Measurements from ENCODE around the gene SLIT3. TPM values are rescaled to one million over a fixed set of nuclear protein-coding genes. Genes with fewer than 3 reads are reported as not detected.
A peak's percentile ranks its signal among the peaks of the same experiment; 100 is the strongest.

SLIT3 gene
- total and polyA plus RNA-seq, 10 of the 15 experiments (the other 5 are each of a cell fraction or from before 2014, with no cell fraction given), result 0.05 TPM; not detected in 9

- TF ChIP-seq RELB (IDR thresholded peaks at IDR 0.05; ENCODE audit: low read depth) (no peak), SMC3 (IDR thresholded peaks at IDR 0.05; ENCODE audit: borderline replicate concordance, low read length) (no peak), CHD1 (IDR thresholded peaks at IDR 0.05; ENCODE audit: low read depth, low read length) (no peak), HDAC2 (IDR thresholded peaks at IDR 0.05) (no peak)
- TF ChIP-seq, protein P1, sequence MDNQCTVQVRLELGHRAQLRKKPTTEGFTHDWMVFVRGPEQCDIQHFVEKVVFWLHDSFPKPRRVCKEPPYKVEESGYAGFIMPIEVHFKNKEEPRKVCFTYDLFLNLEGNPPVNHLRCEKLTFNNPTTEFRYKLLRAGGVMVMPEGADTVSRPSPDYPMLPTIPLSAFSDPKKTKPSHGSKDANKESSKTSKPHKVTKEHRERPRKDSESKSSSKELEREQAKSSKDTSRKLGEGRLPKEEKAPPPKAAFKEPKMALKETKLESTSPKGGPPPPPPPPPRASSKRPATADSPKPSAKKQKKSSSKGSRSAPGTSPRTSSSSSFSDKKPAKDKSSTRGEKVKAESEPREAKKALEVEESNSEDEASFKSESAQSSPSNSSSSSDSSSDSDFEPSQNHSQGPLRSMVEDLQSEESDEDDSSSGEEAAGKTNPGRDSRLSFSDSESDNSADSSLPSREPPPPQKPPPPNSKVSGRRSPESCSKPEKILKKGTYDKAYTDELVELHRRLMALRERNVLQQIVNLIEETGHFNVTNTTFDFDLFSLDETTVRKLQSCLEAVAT (IDR thresholded peaks at IDR 0.05), result no peak
- TF ChIP-seq, protein P2, sequence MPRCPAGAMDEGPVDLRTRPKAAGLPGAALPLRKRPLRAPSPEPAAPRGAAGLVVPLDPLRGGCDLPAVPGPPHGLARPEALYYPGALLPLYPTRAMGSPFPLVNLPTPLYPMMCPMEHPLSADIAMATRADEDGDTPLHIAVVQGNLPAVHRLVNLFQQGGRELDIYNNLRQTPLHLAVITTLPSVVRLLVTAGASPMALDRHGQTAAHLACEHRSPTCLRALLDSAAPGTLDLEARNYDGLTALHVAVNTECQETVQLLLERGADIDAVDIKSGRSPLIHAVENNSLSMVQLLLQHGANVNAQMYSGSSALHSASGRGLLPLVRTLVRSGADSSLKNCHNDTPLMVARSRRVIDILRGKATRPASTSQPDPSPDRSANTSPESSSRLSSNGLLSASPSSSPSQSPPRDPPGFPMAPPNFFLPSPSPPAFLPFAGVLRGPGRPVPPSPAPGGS (IDR thresholded peaks at IDR 0.05; ENCODE audit: borderline replicate concordance, insufficient read depth, low read depth, low read length, poor library complexity, severe bottlenecking), result no peak
Measured at GRCh38 chr5:169305366-169305765, 4.4 kb upstream of the SLIT3 start (continued).

DNA sequence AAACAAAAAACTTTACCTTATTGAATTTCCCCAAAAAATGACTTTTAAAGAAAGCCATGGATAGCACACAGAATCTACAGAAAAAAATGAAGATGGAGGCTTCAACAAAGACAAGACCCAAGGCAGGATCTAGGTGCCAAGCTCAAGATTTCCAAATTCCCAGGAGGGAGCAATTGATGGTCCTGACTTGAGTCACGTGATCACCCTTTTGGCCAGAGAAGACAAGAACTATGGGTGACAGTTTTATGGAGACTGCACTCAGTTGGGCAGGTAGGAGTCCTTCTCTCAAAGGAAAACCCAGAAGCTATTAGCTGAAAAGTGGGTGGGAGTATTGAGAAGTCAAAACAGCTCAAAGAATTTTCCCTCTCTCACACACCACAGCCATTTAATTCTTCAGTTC, 3.2 kb upstream of the SLIT3 start:
- FAIRE-seq (no peak), ATAC-seq (no peak), DNase-seq (ENCODE audit: low read depth, low spot score) (no peak)
- WGBS (ENCODE audit: insufficient coverage, insufficient replicate concordance, low lambda C conversion rate, missing lambda C conversion rate), result 0% methylated on average over 1 of the region's 1 CpG
- Histone ChIP-seq H3K4me1 (ENCODE audit: control insufficient read depth, insufficient read depth, low read length) (no peaks in the 10 kb centered on the region), H3K36me3 (ENCODE audit: control insufficient read depth in 2 of 2, insufficient read depth in 2 of 2, low read length in 1 of 2) (no peaks in the 10 kb centered on the region), H3K27ac (ENCODE audit: control insufficient read depth, insufficient read depth) (no peak overlapping the region), H3K4me3 (no peak overlapping the region), H4K20me1 (ENCODE audit: control insufficient read depth, insufficient read depth) (no peaks in the 10 kb centered on the region), H2AFZ (ENCODE audit: control insufficient read depth, low read depth, low read length) (no peak overlapping the region), H3K27me3 (replicated peaks in 1 of 2; ENCODE audit: control insufficient read depth in 2 of 2, insufficient read depth in 2 of 2, low read length in 1 of 2) (peaks cover 0 to 2% of the 10 kb centered on the region in 2 experiments; a peak in 3 of 4 replicates), H3K79me2 (ENCODE audit: control insufficient read depth, insufficient read depth, low read length) (no peaks in the 10 kb centered on the region), H3K9me3 (replicated peaks; ENCODE audit: control insufficient read depth, insufficient read depth, low read length) (no peaks in the 10 kb centered on the region; the same call in 2 of the 3 replicates), H3K4me2 (ENCODE audit: control insufficient read depth, insufficient read depth) (no peak overlapping the region), H3K9ac (ENCODE audit: control insufficient read depth, insufficient read depth, low read length) (no peak overlapping the region)
- BruUV-seq (replicated peaks), result no TSS peak
- TF ChIP-seq EED (IDR thresholded peaks at IDR 0.05; ENCODE audit: low read depth) (no peak), RAD51 (IDR thresholded peaks at IDR 0.05) (peak; percentile 41; the same call in 1 of the 2 replicates)
- ChIA-PET CTCF (interaction anchor here (0.6 to 1.1 kb wide), 3 partner anchors 273 to 503 kb away, joined by 3 to 4 read pairs (median 3); no protein-coding TSS in a partner anchor), SMC1A (ENCODE audit: uncharacterized antibody, unreplicated experiment) (no interaction called here), POLR2A (no interaction called here), RAD21 (ENCODE audit: unreplicated experiment) (no interaction called here)
- in situ Hi-C loops (cut with MboI) (loop anchor here (10.0 kb wide), 2 partner anchors 629 to 1039 kb away; no protein-coding TSS in a partner anchor), intact Hi-C loops (cut with micrococcal nuclease; ENCODE audit: unreplicated experiment) (loop anchor here (5.0 kb wide), 2 partner anchors 243 to 622 kb away; no protein-coding TSS in a partner anchor)
